Measurements from ENCODE around the gene ZNF500.
"Not testable (repeated sequence)": the region's sequence is repeated elsewhere in the genome, so short reads cannot be mapped to it uniquely, and the experiment has no call there.

Gene ZNF500

GRCh38 chr16:4795828-4796572, 29.0 kb upstream of the ZNF500 start:
- no peak for DNase-seq

GRCh38 chr16:4795181-4795827, 28.3 kb upstream of the ZNF500 start, which contains the start of gene SMIM22:
TSS of gene SMIM22 (plus strand) at chr16:4795369. CDS start at chr16:4795735, 366 bp downstream.
- DNase-seq, result peak; percentile 72

GRCh38 chr16:4792951-4793513, 26.1 kb upstream of the ZNF500 start:
- no peak for DNase-seq

GRCh38 chr16:4790871-4791270, 23.9 kb upstream of the ZNF500 start:
- DNase-seq, result no peak

- no peak for DNase-seq
Measured at GRCh38 chr16:4790261-4790660, 23.3 kb upstream of the ZNF500 start.

GRCh38 chr16:4788910-4789309, 21.9 kb upstream of the ZNF500 start:
- DNase-seq, result no peak

GRCh38 chr16:4788489-4788889, 21.5 kb upstream of the ZNF500 start:
- no peak for DNase-seq

- peak; percentile 7 for DNase-seq
Measured at GRCh38 chr16:4787627-4788482, 20.9 kb upstream of the ZNF500 start, which contains the start of gene SEPTIN12. TSS of gene SEPTIN12 (minus strand) at chr16:4788345. CDS start at chr16:4787645, 700 bp downstream.

- no peak for DNase-seq
Measured at GRCh38 chr16:4787068-4787467, 20.1 kb upstream of the ZNF500 start.

GRCh38 chr16:4785758-4786433, 18.9 kb upstream of the ZNF500 start:
- DNase-seq, result no peak

GRCh38 chr16:4784444-4784987, 17.6 kb upstream of the ZNF500 start:
- DNase-seq, result not testable (repeated sequence)

GRCh38 chr16:4783951-4784336, 17.0 kb upstream of the ZNF500 start:
- no peak for DNase-seq

GRCh38 chr16:4783251-4783950, 16.4 kb upstream of the ZNF500 start:
- no peak for DNase-seq

- no peak for DNase-seq
Measured at GRCh38 chr16:4780235-4780634, 13.3 kb upstream of the ZNF500 start.

- DNase-seq, result no peak
Measured at GRCh38 chr16:4778050-4778392, 11.1 kb upstream of the ZNF500 start.

GRCh38 chr16:4777339-4778049, 10.5 kb upstream of the ZNF500 start:
- DNase-seq, result no peak

GRCh38 chr16:4776141-4776705, 9.3 kb upstream of the ZNF500 start:
- DNase-seq, result no peak

GRCh38 chr16:4775005-4775404, 8.0 kb upstream of the ZNF500 start:
- no peak for DNase-seq

GRCh38 chr16:4772351-4772750, 5.4 kb upstream of the ZNF500 start:
- DNase-seq, result no peak

GRCh38 chr16:4771646-4772045, 4.7 kb upstream of the ZNF500 start:
- no peak for DNase-seq

GRCh38 chr16:4769306-4769638, 2.3 kb upstream of the ZNF500 start:
- DNase-seq, result no peak
